HFF-Myc (cell line): Measurements from ENCODE around the gene CD28.

Experiments
- DNase-seq: peaks from one replicate; pipeline ENCODE4 v3.0.0-alpha.2; 2011; ENCODE audit warnings: low read depth; ENCODE audit errors: extremely low read depth
- H3K4me3 ChIP-seq: replicated peaks from 2 replicates; pipeline ENCODE4 v1.5.1; 2011; ENCODE audit warnings: low read depth, mild to moderate bottlenecking, control low read depth, low read length
- TF ChIP-seq, protein P1 (sequence below): IDR thresholded peaks from 2 replicates; pipeline ENCODE4 v1.5.1; 2012; ENCODE audit warnings: mild to moderate bottlenecking, low read depth, low read length, control low read depth; ENCODE audit errors: missing control alignments

The CD28 gene

DNA sequence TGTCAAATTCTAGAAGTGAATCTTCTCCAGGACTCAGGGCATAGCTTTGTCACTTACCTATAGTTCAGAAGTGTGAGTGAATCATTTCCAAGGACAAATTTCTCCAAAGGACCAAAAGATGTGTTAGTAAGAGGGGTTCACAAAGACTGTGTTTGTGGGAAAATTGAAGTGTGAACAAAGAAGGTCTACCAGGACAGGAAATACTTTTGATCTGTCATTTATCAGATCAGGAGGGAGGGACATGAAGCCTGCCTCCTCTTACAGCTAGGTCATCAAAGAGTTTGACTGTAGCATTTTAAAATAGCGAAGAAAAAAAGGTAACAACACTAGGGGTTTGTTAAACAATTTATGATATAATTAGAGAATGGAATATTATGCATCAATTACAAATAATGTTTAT is 2.0 kb upstream of the CD28 start:
- TF ChIP-seq, protein P1, sequence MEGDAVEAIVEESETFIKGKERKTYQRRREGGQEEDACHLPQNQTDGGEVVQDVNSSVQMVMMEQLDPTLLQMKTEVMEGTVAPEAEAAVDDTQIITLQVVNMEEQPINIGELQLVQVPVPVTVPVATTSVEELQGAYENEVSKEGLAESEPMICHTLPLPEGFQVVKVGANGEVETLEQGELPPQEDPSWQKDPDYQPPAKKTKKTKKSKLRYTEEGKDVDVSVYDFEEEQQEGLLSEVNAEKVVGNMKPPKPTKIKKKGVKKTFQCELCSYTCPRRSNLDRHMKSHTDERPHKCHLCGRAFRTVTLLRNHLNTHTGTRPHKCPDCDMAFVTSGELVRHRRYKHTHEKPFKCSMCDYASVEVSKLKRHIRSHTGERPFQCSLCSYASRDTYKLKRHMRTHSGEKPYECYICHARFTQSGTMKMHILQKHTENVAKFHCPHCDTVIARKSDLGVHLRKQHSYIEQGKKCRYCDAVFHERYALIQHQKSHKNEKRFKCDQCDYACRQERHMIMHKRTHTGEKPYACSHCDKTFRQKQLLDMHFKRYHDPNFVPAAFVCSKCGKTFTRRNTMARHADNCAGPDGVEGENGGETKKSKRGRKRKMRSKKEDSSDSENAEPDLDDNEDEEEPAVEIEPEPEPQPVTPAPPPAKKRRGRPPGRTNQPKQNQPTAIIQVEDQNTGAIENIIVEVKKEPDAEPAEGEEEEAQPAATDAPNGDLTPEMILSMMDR, result no peak
- no peak overlapping the region for H3K4me3 ChIP-seq
- no peak for DNase-seq

DNA sequence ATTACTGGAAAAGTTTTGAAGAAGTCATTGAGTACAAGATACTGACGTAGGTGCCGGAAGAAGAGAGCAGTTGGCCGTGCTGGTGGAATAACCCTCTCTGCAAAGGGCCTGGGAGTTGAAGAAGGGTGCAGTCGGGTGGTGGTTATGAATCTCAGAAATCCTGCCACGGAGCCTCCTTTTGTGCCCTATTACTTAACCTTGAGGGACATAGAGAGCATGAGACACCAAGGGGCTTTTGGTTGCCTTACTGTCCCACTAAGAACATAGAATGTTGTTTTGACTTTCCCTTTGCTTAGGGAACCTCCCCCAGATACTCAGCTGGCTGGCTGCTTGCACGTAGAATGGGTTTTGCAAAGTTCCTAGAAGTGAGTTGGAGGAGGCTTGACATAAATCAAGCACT is 1.3 kb upstream of the CD28 start:
- H3K4me3 ChIP-seq, result no peak overlapping the region
- DNase-seq, result no peak
- TF ChIP-seq, protein P1, result no peak

DNA sequence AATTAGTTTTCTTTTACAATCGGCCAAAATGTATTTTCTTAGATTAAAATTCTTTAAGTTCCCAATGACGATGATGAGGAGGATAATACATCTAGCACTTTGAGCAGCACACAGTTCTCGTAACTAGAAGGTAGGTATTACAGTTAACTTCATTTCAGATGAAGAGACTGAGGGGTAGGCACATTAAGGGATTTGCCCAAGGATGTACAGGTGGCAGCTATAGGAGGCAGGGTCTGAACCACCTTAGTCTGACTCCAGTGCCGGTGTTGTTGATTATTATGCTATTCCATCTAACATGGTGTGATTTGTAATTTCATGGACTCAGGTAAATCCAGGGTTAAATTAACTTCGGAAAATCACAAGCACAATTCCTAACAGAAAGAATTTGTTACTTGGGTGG is 1.1 kb downstream of the CD28 start:
- no peak overlapping the region for H3K4me3 ChIP-seq
- TF ChIP-seq, protein P1, result no peak
- no peak for DNase-seq

DNA sequence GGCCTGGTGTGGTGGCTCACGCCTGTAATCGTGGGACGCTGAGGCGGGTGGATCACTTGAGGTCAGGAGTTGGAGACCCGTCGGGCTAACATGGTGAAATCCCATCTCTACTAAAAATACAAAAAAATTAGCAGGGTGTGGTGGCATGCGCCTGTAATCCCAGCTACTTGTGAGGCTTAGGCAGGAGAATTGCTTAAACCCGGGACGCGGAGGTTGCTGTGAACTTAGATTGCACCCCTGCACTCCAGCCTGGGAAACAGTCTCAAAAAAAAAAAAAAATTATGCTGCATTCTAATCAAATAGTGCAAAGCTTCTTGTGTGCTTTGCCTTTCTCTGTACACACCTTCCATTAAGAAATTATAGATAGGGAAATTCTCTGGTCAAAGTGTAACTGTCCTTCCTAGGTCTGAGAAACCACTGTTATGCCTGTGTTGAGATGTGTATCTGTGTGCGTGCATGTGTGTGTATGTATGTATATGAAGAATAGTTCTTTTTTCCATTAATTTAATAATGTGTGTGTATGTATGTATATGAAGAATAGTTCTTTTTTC is 2.5 kb downstream of the CD28 start:
- H3K4me3 ChIP-seq, result no peak overlapping the region
- no peak for DNase-seq
- TF ChIP-seq, protein P1, result no peak

DNA sequence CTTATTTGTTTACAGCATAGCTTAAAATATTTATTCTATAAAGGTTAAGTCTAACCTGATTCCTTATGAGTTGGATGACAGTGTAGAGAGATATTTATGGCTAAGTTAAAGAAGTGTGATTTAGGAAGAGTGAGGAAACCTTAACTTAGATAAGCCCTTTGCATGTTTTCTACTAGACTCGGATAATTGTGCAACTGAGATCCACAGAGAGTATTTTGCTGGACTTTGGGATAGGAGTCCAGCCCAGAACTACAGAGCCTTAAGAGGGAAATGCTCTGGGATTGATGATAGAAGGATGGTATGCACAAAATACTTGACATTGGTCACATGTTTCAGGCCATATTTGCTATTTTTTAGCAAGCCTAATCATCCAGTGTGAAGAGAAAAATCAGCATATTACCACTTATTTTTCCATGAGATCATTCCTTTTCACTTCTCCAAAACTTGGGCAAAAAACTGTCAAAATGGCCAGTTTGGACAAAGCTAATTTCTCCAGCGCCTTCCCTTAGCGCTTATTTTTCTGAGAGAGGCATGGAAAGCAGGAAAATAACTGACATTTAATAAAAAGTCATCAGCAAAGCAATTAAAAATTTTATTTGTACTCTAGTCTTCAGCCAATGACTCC is 3.1 kb downstream of the CD28 start:
- TF ChIP-seq, protein P1, result no peak
- no peak overlapping the region for H3K4me3 ChIP-seq
- DNase-seq, result no peak

DNA sequence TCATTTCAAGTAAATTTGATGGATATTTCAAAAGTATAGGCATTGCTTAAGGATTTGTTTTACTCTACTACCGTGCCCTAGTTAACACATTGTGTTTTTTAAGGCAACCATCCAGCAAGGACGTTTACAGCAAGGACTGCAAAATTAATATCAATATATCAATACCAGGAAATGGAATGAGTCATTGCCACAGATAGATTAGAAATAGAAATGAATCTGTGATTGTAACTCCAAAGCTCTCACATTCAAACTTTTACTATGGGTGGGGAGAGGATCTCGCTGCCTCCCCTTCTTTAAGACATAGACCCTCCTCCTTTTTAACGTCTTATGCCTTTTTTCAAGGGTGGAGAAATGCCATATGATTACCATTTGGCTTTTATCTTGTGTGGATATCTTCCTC is 3.8 kb downstream of the CD28 start:
- no peak overlapping the region for H3K4me3 ChIP-seq
- TF ChIP-seq, protein P1, result no peak
- DNase-seq, result no peak

DNA sequence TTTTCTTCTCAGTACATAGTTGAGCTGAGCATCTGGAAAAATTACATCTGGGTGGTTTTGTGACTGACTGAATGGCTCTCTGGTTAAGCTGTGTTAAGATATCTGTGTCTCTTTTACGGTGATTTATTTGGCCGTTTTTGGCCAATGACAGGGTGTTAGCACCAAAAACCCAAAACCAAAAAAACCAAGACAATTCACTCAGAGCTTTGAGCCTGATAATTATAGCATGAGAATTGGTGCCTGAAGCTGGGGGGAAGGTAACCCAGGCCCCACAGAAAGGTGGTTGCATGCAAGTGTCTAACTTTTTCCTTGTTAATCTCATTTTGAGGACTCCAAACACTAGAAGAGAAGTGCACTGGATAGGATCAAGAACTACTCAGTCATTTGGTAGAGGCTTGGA is 4.5 kb downstream of the CD28 start:
- H3K4me3 ChIP-seq, result no peak overlapping the region
- TF ChIP-seq, protein P1, result no peak
- DNase-seq, result no peak
